Sciatic nerve (tissue), 2 donors: ENCODE measurements around the gene CYTH3. TPM values are rescaled to one million over a fixed set of nuclear protein-coding genes. Genes with fewer than 3 reads are reported as not detected.

Experiments
- ATAC-seq: fragments of 200-7000 bp; cut with Tn5 transposase; one replicate; pipeline ENCODE4 v1.9.1; 2020; ENCODE audit warnings: mild to moderate bottlenecking, moderate library complexity
- DNase-seq: peaks from one replicate; pipeline ENCODE4 v3.0.0-alpha.2; 2020; ENCODE audit warnings: low spot score
- intact Hi-C: fragments of 100-400 bp; cut with DNase I; formaldehyde crosslinking; loops from one replicate; pipeline ENCODE4 v1.14.2; 2022
- total RNA-seq: library from RNA; stranded (reverse); fragmentation: NEBNext Ultra II Directional; extraction: Animal tissue kit (Norgen Biotek cat#: 25700); gene quantifications from one replicate; pipeline ENCODE4 v1.2.1, GENCODE V29; 2021
- donor health status: DM: no; HTN: no; CAD: no.
- donor health status: DM: no; HTN: no; CAD: no.

CYTH3 gene
- total RNA-seq, 1 donor from 2014 or later, result 56.9 TPM

DNA sequence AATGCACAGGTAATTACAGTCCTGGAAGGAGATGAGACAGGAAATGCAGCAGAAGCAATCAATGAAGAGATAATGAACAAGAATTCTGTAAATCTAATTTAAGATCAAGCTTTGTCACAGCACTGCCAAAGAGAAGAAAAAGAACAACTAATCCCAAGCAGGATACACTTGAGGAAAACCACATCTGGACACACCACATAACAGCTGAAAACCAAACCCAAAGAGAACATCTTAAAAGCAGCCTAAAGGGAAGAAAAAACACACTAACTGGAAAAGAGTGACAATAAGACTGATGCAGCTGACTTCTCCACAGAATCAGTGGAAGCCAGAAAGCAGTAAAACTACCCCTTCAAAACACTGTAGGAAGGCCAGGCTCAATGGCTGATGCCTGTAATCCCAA is 10.2 kb downstream of the CYTH3 start:
- intact Hi-C loops, result no loop called here
- no peak for ATAC-seq
- no peak for DNase-seq

DNA sequence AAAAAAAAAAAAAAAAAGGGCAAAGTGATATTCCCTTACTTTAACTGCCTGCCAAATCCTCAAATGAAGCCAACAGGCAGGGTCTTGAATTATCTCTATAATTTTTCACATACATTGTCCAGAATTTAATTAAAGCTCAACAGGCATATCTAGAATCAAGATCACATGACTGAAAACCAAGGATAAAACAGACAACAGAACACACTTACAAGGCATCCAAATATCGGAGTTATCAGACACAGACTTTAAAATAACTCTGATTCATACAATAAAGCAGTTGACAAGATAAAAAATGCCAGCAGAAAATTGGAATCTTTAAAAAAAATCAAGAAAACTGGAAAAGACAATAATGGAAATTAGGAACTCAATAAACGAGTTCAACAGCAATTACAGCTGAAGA is 10.7 kb downstream of the CYTH3 start:
- intact Hi-C loops, result no loop called here
- no peak for DNase-seq
- no peak for ATAC-seq

DNA sequence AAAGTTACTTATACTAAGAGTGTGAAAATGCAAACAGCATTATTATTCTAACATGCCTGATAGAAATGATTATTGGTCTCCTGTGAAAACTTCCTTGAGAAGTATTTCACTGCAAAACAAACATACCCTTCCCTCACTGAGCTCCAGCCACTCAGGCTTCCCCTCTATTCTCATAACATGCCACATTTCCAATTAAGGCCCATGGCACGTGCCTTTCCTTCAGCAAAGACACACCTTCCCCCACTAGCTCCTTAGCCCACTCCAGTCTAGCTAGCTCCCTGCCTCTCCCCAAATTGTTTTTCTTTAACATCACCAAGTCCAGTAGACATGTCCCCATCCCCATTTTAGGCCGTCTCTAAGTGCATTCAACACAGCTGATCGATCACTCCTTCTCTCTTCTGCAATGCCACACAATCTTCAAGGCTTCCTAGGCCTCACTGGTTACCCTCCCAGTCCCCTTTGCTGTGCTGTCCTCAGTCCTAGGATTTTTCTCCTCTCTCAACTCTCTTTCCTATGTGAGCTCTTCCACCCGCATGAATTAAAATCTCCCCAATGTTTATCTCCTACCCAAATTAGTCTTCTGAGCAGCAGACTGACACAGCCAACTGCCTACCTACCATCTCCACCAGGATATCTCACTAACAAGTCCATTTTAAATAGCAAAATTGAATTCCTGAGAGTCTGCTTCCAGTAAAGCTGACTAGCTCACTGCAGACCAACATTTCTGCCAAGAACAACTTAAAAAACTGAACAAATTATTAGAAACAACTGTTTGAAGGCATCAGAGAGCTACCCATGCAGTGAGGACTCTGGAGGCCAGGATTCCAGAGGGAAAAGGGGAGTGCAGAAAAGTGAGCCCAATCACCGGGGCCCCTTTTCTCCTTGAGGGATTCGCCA is 11.9 kb downstream of the CYTH3 start:
- ATAC-seq (peak; percentile 14), DNase-seq (no peak)
- intact Hi-C loops, result no loop called here

DNA sequence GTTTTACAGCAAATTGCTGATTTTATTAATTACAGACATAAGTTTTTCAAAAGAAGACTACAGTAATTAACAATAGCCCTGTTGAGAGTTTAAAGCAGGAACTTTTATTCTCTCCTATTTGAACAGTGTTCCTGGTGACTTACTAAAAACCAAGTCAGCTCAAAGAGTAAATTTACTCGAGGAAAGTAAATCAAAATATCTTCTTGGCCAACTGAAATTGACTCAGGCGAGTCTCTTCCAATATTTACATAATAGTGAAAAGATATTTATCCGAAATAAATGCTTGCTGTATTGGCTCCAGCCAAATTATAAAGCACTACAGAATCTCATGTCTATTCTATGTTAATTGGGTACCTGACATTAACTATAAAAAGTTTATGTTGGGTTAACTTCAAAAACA is 13.2 kb downstream of the CYTH3 start:
- ATAC-seq, result peak; percentile 34
- intact Hi-C loops, result no loop called here
- DNase-seq, result no peak

DNA sequence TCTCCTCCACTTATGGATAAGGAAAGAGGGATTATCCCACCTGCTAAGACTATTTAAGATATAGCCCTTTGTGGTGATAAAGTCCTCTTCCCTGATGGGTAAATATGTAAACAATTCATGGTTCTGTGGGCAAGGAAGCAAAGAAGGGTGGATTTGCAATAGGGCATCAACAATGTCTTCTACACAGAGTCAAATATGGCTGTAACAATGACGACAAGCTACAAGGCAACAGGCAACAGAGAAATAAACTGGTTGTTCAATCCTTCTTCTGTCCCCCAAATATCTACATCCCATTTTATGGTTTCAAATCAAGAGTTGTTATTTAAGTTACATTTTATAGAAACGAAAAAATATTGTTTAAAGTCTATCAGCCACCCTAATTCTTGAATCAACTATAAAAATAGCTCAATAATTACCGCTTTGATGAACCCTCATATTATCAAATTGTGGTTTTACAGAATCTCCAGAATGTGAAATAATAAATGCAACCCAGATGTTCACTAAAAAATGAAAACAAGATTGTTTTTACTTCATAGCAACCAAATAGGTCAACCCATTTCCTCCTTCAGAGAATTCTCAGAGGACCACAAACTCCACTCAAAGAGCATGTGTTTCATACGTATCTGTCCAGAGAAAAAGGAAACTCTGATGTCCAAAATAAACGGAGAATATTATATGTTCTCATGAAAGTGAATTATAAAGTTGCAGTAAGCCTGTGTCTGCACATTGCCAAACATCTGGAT is 13.8 kb downstream of the CYTH3 start:
- ATAC-seq, result peak; percentile 89
- intact Hi-C loops, result no loop called here
- no peak for DNase-seq

DNA sequence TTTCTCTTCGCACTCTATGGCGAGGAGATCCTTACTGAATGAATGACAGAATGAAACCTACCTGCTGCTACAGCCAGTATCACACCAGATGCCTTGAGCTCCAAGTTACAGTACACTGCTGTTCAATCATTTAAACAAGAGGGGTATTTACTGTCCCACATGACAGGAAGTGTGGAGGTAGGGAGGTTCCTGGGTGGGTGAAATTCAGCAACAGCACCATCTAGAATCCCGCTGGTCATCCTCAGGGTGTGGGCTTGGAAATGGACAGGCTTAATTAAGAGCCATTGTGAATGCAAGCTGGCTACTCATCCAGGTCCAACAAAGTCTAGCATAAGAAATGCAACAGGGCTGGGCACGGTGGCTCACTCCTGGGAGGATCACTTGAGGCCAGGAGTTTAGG is 14.7 kb downstream of the CYTH3 start:
- ATAC-seq, result no peak
- intact Hi-C loops, result no loop called here
- DNase-seq, result no peak

DNA sequence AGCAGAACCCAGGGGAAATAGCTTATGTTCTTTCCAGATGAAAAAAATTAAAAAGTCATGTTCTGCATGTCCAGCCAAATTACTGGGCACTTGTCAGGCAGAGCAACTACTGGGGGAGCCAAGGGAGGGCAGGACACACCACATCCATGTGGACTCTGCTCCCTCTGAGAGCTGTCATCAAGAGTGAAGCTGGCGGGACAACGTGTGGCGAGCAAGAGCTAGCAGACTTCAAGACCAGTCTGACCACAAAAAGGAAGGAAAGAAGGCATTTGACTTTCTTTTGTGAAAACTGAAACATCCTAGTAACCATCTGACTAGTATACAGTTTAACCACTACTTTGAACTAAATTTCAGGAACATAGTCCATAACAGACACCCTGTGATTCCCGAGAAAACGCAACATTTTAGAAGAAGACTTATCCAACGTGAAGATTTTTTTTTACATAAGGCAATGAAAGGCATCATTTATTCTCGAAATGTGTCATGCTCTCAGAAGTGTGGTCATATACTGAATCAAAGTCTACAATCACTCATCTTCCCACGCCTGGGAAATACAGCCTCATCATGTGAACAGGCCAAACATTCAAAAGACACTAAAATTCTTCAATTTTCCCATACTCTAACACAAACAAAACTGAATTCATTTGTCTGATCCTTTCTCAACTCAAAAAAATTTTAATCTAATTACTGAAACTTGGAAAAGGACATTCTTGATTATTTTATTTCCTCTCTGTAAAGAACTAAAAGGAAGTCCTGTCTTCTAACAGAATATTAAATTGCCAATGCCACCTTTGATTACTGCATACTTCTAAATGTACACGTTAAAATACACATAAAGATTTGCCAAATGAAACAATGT is 15.5 kb downstream of the CYTH3 start:
- ATAC-seq (peak; percentile 78), DNase-seq (no peak)
- intact Hi-C loops, result no loop called here

DNA sequence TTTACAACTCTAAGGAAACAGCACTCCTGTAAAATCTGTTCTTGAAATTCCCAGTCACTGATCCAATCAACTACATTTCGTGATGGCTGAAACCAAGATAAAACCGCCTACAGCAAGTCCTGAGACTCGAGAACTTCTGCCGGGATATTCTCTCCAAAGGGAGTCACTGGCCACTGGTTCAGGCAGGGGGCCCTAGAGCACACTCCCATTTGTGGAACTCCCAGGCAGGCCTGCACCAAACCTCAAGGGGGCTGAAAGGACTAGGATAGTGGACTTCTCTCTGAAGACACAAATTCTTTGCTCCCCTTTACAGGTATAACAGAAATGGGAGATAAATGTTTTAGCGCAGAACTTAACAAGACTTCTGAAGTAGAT is 16.3 kb downstream of the CYTH3 start:
- DNase-seq (no peak), ATAC-seq (no peak)
- intact Hi-C loops, result no loop called here

DNA sequence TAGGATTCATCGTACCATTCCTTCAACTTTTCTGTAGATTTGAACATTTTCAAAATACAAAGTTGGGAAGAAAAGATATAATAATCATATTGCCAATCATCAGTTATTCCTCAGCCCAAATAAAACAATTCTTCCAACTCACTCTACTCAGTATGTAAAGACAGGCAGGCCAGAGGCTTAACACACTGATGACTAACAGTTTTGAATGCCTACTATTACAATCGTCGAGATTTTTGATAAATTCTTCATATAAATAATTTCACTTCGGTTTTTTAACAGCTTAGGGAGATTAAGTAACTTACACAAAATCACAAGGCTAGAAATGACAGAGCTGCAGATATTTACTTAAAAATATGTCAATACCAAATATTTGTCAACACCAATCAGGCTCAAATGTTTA is 17.6 kb downstream of the CYTH3 start:
- intact Hi-C loops, result no loop called here
- no peak for ATAC-seq
- DNase-seq, result no peak

DNA sequence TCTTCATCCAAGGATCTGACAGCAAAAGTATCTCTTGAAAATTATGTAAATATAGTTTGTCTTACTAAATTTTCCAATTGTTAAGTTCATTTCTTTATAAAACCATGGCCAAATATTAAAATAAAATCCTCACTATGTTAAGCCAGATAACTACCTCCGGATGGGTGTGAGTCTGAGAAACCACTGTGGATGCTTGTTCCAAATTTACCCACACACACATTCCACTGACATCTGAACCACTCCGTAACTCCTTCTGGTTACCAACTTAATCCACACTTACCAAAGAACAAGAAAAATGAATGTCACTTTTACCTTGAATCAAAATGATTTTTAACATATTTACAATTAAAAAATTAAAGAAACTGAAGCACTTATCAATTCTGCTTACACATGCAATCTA is 19.7 kb downstream of the CYTH3 start:
- ATAC-seq (no peak), DNase-seq (no peak)
- intact Hi-C loops, result no loop called here

DNA sequence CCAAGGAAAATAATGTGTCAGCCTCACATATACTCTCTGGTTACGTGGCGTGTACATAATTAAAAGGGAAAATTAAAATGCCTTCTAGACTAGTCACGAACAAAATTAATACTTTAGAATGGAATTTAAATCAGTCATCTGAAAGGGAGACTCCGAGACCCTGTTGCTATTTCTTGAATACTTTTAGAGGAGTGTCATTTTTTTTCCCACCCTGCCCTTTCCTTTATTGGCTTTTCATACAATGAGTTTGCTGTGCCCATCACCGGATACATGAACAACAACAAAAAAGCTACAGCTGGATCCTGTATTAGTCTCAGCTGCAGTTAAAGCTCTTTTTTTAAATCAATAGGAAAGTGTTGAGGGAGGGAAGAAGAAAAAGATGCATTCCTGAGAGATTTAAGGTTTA is 20.1 kb downstream of the CYTH3 start:
- DNase-seq, result no peak
- intact Hi-C loops, result no loop called here
- ATAC-seq, result no peak

DNA sequence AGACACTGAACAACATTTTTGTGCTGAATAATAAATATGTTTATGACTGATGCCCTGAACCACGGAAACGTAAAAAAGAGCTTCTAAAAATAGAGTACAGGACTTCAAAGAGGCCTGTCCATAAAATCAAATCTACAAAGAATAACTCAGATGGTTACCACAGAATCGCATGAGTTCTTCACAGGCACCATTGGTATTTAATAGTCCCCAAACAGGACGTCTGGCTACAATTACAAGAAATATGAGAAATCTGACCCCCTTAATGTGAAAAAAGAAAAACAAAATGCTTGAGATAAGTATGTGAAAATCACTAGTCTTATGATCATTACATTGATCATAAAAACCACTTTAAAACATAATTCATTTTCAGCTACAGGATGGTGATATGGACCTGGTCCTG is 20.8 kb downstream of the CYTH3 start:
- ATAC-seq (no peak), DNase-seq (no peak)
- intact Hi-C loops, result no loop called here

DNA sequence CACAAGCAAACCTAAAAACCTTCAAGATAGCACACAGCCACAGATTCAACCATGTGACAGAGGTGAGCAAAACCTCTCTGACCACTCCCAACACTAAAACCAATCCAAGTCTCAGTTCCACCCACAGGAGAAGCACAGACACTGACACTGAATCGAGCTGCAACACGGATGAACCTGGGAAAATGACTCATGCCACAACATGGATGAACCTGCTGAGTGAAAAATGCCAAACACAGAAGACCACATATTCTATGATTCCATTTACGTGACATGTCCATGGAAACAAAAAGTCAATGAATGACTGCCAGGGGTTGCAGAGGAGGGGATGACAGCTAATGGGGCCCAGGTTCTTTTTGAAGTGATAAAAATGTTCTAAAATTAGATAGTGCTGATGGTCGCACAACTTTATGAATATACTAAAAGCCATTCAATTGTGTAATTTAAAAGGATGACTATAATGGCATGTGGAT is 22.0 kb downstream of the CYTH3 start:
- ATAC-seq (no peak), DNase-seq (no peak)
- intact Hi-C loops, result no loop called here

DNA sequence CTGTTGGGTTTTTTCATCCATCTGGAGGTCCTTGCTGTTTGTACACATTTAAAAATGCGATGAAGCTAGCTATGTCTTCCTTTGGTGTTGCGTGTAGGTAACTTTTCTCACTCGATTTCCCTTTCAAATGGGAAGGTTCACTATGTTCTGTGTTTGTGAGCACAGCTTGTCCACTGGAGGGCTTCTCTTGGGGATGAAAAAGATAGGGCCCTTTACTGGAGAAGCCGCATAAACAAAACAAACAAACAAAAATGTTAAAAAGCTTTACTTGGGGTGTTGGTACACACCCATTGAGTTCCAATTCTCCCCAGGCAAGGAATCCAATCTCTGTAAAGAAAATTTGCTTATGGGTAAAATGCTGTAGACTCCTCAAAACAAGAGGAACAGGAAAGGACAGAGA is 23.4 kb downstream of the CYTH3 start:
- no peak for DNase-seq
- no peak for ATAC-seq
- intact Hi-C loops, result no loop called here

DNA sequence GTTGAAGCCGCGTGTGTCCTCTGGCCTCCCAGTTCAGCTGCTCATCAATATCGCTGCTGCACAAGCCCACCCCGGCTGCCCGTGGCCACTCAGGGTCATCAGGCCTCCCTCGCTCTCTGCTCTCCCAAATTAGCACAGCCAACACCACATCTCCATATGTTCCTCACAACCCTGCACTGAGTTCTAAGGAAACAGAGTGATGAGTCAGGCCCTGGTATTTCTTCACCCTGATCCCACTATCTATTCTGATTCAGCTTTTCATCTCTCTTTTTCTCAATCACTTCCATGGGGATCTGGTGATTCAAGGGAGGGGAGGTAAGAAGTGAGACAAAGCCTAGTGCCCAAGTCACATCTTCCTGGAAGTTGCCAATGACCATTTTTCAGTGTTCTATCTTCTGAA is 23.8 kb downstream of the CYTH3 start:
- ATAC-seq, result peak; percentile 56
- DNase-seq, result no peak
- intact Hi-C loops, result no loop called here

DNA sequence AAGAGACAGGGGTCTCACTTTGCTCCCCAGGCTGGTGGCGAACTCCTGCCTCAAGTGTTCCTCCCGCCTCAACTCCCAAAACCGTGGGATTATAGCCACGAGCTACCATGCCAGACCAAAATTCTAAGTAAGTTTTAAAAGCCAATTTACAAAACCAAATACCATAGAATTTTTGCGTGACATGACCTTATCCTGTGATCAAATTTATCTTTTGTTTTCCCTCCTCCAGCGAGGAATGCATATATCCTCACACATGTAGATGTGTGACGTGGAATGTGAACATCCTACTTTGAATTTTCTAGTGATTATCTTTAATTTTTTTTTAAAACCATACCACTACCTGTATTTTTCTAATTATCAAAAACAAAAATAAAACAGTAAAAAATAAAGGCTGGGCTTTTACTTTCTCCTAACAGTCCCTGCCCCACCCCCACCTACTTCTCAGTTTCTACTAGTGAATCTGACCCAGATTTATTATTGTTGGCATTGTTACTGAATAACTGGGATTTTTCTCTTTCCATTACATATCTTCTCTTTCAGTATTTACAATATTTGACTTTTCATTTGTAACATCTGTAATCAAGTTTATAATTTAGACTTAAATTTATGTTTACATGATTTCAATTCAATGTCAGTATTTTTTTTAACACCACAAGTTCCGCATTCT is 26.0 kb downstream of the CYTH3 start:
- ATAC-seq, result peak; percentile 46
- intact Hi-C loops, result no loop called here

DNA sequence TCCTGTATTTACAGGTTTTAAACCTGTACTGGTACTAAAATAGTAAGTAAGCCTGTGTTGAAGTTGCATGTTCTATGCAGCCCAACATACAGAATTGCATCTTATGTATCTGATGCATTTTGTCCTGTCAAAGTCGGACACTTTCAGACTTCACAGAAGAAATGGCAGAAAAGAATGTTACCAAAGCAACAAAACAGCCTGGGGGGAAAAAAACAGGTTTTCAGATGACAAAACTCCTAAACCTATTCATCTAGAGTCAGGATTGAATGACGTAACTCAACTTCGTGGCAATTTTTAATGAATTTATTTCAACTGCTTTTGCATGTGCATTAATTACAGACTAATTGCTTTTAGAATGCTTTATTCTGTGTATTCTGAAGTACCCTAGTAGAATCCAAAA is 28.4 kb downstream of the CYTH3 start:
- DNase-seq (no peak), ATAC-seq (no peak)
- intact Hi-C loops, result no loop called here

More for the DNA sequence above, 26.0 kb downstream of the CYTH3 start:
- DNase-seq, result no peak

DNA sequence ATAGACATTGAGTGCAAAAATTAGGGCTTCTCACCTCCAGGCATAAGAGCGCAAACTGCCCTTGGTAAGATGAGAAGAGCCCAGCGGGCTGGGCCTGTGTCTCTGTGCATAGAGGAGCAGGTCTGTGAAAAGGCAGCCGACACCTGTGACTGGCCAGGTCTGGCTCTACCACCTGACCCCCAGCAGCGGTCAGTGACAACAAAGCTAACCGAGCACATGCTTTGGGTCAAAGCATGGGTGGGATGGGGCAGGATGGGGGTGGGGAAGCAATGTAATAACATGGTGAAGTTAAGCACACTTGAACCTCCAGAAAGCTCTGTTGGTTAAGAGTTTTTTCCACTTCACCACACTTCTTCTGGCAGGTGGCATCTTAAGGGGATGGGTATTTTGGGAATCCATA is 29.3 kb downstream of the CYTH3 start:
- DNase-seq, result no peak
- ATAC-seq, result no peak
- intact Hi-C loops, result no loop called here

DNA sequence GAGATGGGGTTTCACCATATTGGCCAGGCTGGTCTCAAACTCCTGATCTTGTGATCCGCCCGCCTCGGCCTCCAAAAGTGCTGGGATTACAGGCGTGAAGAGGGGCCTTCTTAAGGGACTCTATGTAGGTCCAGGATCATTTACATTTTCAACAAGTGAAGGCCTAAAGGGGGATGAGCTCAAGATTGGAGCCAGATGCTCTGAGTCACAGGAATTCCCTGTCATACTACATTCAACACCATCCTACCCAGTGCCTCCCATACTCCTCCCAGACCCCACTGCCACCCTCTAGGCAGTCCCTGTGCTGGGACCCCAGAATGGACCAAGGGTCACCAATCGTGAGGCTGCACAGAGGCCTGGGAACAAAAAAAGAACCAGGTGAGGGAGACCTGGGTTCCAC is 29.9 kb downstream of the CYTH3 start:
- ATAC-seq, result no peak

More for the DNA sequence above, 29.9 kb downstream of the CYTH3 start:
- no peak for DNase-seq
- intact Hi-C loops, result no loop called here
